ENCODE results near the gene NCBP3. TPM values are rescaled to one million over a fixed set of nuclear protein-coding genes. Genes with fewer than 3 reads are reported as not detected.

NCBP3 gene
- total and polyA plus RNA-seq, 2 of the 4 experiments (the other 2 are of a cell fraction): 10.8 to 13.5 TPM

DNA sequence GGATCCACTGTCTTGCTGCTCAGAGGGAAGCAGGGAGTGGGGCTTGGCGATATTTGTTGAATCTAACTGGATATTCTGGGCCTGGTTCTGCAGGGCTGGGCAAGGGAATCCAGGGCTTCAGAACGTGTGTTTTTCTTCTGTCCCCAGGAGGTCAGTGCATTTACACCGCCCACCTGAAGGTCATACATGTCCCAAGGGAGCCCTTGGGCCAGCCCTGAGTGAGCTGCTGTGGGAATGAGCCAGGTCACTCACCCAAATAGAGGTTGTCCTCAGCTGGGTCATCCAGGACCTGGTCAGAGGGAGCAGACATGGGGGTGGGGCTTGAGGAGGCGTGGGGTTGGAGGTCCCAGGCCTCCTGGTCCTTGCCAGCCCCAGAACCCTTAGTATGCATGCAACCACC, 36.2 kb upstream of the NCBP3 start:
- no peak overlapping the region for H3K23ac ChIP-seq (ENCODE audit: low read depth, low read length)
- H4K20me1 ChIP-seq (ENCODE audit: insufficient read depth, low read length): no peaks in the 10 kb centered on the region
- H3K79me1 ChIP-seq (ENCODE audit: low read depth in 1 of 2, low read length in 2 of 2): peaks cover 5 to 9% of the 10 kb centered on the region in 2 experiments; a peak in 2 of 4 replicates
- H2BK5ac ChIP-seq (ENCODE audit: low read depth, low read length, poor library complexity, severe bottlenecking): no peak overlapping the region
- H2AK9ac ChIP-seq (replicated peaks; ENCODE audit: low read depth, low read length, poor library complexity): no peak overlapping the region
- no peak overlapping the region for H2AK5ac ChIP-seq (ENCODE audit: low read depth, low read length)
- no peak overlapping the region for H2AFZ ChIP-seq (replicated peaks; ENCODE audit: low read length, poor library complexity)
- no peak overlapping the region for H2BK20ac ChIP-seq (ENCODE audit: low read depth, low read length)
- peaks cover 7% of the 10 kb centered on the region; the same call in 1 of the 2 replicates for H3K36me3 ChIP-seq (ENCODE audit: control insufficient read depth, insufficient read depth, low read length)
- peaks cover 15% of the 10 kb centered on the region for H3K4me1 ChIP-seq (ENCODE audit: control insufficient read depth, insufficient read depth, low read length)
- no TSS peak for BruUV-seq (replicated peaks)
- no peak overlapping the region for H3K4ac ChIP-seq (ENCODE audit: low read depth, low read length)
- dilution Hi-C loops (cut with HindIII; ENCODE audit: low sequenced_read_pairs, unreplicated experiment): no loop called here
- no peak overlapping the region for H3K9ac ChIP-seq (ENCODE audit: low read depth, low read length)
- no peak overlapping the region for H3K4me3 ChIP-seq (ENCODE audit: insufficient read depth, low read depth, low read length)
- CTCF ChIA-PET: no interaction called here
- no peak overlapping the region for H3K4me2 ChIP-seq (ENCODE audit: low read depth, low read length)
- H3K27ac ChIP-seq (ENCODE audit: insufficient read depth, low read length): no peak overlapping the region
- ATAC-seq (ENCODE audit: low read depth) (no peak), DNase-seq (no peak)
- no peak overlapping the region for H2BK15ac ChIP-seq (ENCODE audit: low read depth, low read length)
- H4K91ac ChIP-seq (ENCODE audit: insufficient read depth, low read depth, low read length): no peak overlapping the region
- H3K9me3 ChIP-seq (ENCODE audit: control insufficient read depth, insufficient read depth, low read length): no peaks in the 10 kb centered on the region
- WGBS, 2 experiments (ENCODE audit: extremely low coverage in 2 of 2, insufficient read length in 1 of 2): 79% methylated on average over 3 of the region's 4 CpGs; no CpG with 5 or more reads in 1 of the 2 experiments
- H4K5ac ChIP-seq (ENCODE audit: low read depth, low read length): no peak overlapping the region
- H3K18ac ChIP-seq (ENCODE audit: low read depth, low read length): no peak overlapping the region
- TF ChIP-seq, protein P1, sequence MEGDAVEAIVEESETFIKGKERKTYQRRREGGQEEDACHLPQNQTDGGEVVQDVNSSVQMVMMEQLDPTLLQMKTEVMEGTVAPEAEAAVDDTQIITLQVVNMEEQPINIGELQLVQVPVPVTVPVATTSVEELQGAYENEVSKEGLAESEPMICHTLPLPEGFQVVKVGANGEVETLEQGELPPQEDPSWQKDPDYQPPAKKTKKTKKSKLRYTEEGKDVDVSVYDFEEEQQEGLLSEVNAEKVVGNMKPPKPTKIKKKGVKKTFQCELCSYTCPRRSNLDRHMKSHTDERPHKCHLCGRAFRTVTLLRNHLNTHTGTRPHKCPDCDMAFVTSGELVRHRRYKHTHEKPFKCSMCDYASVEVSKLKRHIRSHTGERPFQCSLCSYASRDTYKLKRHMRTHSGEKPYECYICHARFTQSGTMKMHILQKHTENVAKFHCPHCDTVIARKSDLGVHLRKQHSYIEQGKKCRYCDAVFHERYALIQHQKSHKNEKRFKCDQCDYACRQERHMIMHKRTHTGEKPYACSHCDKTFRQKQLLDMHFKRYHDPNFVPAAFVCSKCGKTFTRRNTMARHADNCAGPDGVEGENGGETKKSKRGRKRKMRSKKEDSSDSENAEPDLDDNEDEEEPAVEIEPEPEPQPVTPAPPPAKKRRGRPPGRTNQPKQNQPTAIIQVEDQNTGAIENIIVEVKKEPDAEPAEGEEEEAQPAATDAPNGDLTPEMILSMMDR (conservative IDR thresholded peaks at IDR 0.05; ENCODE audit: low read depth, low read length): no peak
- TF ChIP-seq POLR2A (IDR thresholded peaks at IDR 0.05; ENCODE audit: low read depth, low read length) (no peak), CHD1 (IDR thresholded peaks at IDR 0.05; ENCODE audit: low read depth, low read length) (no peak), MAFK (IDR thresholded peaks at IDR 0.05; ENCODE audit: low read depth, low read length) (no peak), MXI1 (IDR thresholded peaks at IDR 0.05; ENCODE audit: borderline replicate concordance, low read depth, low read length) (no peak), CEBPB (IDR thresholded peaks at IDR 0.05; ENCODE audit: low read depth, low read length) (no peak), BHLHE40 (IDR thresholded peaks at IDR 0.05; ENCODE audit: low read depth, low read length) (no peak), FOS (IDR thresholded peaks at IDR 0.05; ENCODE audit: low read depth, low read length) (no peak), MAZ (IDR thresholded peaks at IDR 0.05; ENCODE audit: borderline replicate concordance, low read depth, low read length) (no peak), NFE2L2 (IDR thresholded peaks at IDR 0.05; ENCODE audit: low read depth, low read length) (no peak), RAD21 (IDR thresholded peaks at IDR 0.05; ENCODE audit: low read length) (no peak), RFX5 (IDR thresholded peaks at IDR 0.05; ENCODE audit: low read depth, low read length) (no peak), RCOR1 (IDR thresholded peaks at IDR 0.05; ENCODE audit: insufficient replicate concordance, low read length) (no peak), SMC3 (IDR thresholded peaks at IDR 0.05; ENCODE audit: low read depth, low read length) (no peak)
- TF ChIP-seq, protein P2, sequence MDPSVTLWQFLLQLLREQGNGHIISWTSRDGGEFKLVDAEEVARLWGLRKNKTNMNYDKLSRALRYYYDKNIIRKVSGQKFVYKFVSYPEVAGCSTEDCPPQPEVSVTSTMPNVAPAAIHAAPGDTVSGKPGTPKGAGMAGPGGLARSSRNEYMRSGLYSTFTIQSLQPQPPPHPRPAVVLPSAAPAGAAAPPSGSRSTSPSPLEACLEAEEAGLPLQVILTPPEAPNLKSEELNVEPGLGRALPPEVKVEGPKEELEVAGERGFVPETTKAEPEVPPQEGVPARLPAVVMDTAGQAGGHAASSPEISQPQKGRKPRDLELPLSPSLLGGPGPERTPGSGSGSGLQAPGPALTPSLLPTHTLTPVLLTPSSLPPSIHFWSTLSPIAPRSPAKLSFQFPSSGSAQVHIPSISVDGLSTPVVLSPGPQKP (IDR thresholded peaks at IDR 0.05; ENCODE audit: borderline replicate concordance, low read depth, low read length): no peak
- TF ChIP-seq, protein P3, sequence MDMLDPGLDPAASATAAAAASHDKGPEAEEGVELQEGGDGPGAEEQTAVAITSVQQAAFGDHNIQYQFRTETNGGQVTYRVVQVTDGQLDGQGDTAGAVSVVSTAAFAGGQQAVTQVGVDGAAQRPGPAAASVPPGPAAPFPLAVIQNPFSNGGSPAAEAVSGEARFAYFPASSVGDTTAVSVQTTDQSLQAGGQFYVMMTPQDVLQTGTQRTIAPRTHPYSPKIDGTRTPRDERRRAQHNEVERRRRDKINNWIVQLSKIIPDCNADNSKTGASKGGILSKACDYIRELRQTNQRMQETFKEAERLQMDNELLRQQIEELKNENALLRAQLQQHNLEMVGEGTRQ (IDR thresholded peaks at IDR 0.05; ENCODE audit: low read depth, low read length): no peak
- no peak overlapping the region for H4K8ac ChIP-seq (ENCODE audit: low read depth in 2 of 2, low read length in 2 of 2)
- H3K14ac ChIP-seq (replicated peaks; ENCODE audit: low read depth, low read length): no peak overlapping the region
- POLR2A ChIA-PET (ENCODE audit: unreplicated experiment): no interaction called here
- H3K9me1 ChIP-seq (ENCODE audit: insufficient read depth, low read length): no peaks in the 10 kb centered on the region; the same call in 1 of the 2 replicates
- no peak overlapping the region for H2BK120ac ChIP-seq (ENCODE audit: low read depth, low read length)
- no peaks in the 10 kb centered on the region for H3K27me3 ChIP-seq (ENCODE audit: control insufficient read depth, insufficient read depth, low read length)
- intact Hi-C loops (cut with micrococcal nuclease): no loop called here
- H3K56ac ChIP-seq (ENCODE audit: extremely low read depth, insufficient read depth, low read length): no peak overlapping the region
- in situ Hi-C loops (cut with MboI; ENCODE audit: low sequenced_read_pairs): no loop called here

All from IMR-90 (cell line).